ENCODE results near the gene SLC22A8. TPM values are rescaled to one million over a fixed set of nuclear protein-coding genes. Genes with fewer than 3 reads are reported as not detected.

The SLC22A8 gene
- total and polyA plus RNA-seq, 2 experiments from 2014 or later = not detected

DNA sequence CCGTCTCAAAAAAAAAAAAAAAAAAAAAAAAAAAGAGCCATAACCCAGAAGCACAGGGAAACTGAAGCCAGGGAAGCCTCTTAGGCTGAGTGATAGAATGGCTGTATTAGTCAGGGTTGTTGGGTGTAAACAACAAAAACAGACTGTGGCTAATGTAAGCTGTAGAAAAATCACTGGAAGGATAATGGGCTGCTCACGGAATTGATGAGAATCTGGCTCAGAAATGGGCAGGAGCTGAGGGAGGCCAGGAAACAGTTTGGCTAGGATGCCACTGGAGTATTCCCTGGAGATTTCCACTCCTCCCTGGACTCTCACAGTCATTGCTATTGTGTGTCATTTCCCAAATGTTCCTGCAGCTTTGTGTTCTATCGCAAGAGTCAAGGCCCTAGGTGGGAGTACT, 53.2 kb downstream of the SLC22A8 start:
- in situ Hi-C loops (cut with MboI) = no loop called here
- Histone ChIP-seq H3K27me3 (replicated peaks; ENCODE audit: insufficient read depth) (no peaks in the 10 kb centered on the region), H4K20me1 (ENCODE audit: insufficient read depth) (no peaks in the 10 kb centered on the region), H3K9ac (no peak overlapping the region), H3K9me3 (ENCODE audit: low read depth) (no peaks in the 10 kb centered on the region), H3K4me1 (ENCODE audit: insufficient read depth) (no peaks in the 10 kb centered on the region), H3K36me3 (ENCODE audit: low read depth) (no peaks in the 10 kb centered on the region), H3K79me2 (ENCODE audit: insufficient read depth) (no peaks in the 10 kb centered on the region), H3K4me2 (ENCODE audit: unreplicated experiment) (no peak overlapping the region), H2AFZ (no peak overlapping the region), H3F3A (ENCODE audit: insufficient read depth) (no peaks in the 10 kb centered on the region), H3K27ac (no peak overlapping the region), H3K9me2 (ENCODE audit: insufficient read depth) (no peaks in the 10 kb centered on the region), H3K4me3 (no peak overlapping the region)
- WGBS, 2 experiments (ENCODE audit: low coverage in 1 of 2, low lambda C conversion rate in 2 of 2, missing lambda C conversion rate in 2 of 2) = 18 to 27% methylated on average over 3 of the region's 3 CpGs
- DNase-seq = peak; percentile 5
- TF ChIP-seq EZH2 (IDR thresholded peaks at IDR 0.05; ENCODE audit: insufficient read depth, poor library complexity, severe bottlenecking) (no peak), EZH2phosphoT487 (IDR thresholded peaks at IDR 0.05; ENCODE audit: insufficient read depth, low read depth) (no peak)

DNA sequence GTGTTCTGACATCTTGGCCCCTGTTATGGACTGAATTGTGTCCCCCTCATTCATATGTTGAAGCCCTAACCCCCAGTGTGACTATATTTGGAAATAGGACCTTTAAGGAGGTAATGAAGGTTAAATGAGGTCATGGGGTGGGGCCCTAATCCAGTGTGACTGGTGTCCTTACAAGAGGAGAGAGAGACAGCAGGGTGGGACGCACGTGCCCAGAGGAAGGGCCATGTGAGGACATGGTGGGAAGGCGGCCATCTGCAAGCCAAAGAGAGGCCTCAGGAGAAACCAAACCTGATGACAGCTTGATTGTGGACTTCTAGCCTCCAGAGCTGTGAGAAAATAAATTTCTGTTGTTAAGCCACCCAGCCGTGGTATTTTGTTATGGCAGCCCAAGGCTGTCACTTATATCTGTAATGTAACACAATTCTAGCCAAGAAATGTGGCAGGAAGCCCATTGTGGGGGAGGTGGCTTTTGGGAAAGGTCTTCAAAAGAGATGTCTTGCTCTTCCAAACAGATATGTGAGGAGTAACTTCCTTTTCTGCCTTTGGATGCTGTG, 54.5 kb downstream of the SLC22A8 start:
- TF ChIP-seq EZH2phosphoT487 (IDR thresholded peaks at IDR 0.05; ENCODE audit: insufficient read depth, low read depth) = no peak
- TF ChIP-seq EZH2 (IDR thresholded peaks at IDR 0.05; ENCODE audit: insufficient read depth, poor library complexity, severe bottlenecking) = no peak
- no peaks in the 10 kb centered on the region for H4K20me1 ChIP-seq (ENCODE audit: insufficient read depth)
- no peak overlapping the region for H2AFZ ChIP-seq
- in situ Hi-C loops (cut with MboI) = no loop called here
- H3K36me3 ChIP-seq (ENCODE audit: low read depth) = no peaks in the 10 kb centered on the region
- H3F3A ChIP-seq (ENCODE audit: insufficient read depth) = no peaks in the 10 kb centered on the region
- no peaks in the 10 kb centered on the region for H3K27me3 ChIP-seq (replicated peaks; ENCODE audit: insufficient read depth)
- no peak overlapping the region for H3K4me3 ChIP-seq
- WGBS, 2 experiments (ENCODE audit: low coverage in 1 of 2, low lambda C conversion rate in 2 of 2, missing lambda C conversion rate in 2 of 2) = 27 to 28% methylated on average over 4 of the region's 4 CpGs
- H3K4me1 ChIP-seq (ENCODE audit: insufficient read depth) = no peaks in the 10 kb centered on the region
- no peaks in the 10 kb centered on the region for H3K9me3 ChIP-seq (ENCODE audit: low read depth)
- no peaks in the 10 kb centered on the region for H3K9me2 ChIP-seq (ENCODE audit: insufficient read depth)
- no peak overlapping the region for H3K27ac ChIP-seq
- H3K9ac ChIP-seq = no peak overlapping the region
- H3K79me2 ChIP-seq (ENCODE audit: insufficient read depth) = no peaks in the 10 kb centered on the region
- H3K4me2 ChIP-seq (ENCODE audit: unreplicated experiment) = no peak overlapping the region
- DNase-seq = no peak

DNA sequence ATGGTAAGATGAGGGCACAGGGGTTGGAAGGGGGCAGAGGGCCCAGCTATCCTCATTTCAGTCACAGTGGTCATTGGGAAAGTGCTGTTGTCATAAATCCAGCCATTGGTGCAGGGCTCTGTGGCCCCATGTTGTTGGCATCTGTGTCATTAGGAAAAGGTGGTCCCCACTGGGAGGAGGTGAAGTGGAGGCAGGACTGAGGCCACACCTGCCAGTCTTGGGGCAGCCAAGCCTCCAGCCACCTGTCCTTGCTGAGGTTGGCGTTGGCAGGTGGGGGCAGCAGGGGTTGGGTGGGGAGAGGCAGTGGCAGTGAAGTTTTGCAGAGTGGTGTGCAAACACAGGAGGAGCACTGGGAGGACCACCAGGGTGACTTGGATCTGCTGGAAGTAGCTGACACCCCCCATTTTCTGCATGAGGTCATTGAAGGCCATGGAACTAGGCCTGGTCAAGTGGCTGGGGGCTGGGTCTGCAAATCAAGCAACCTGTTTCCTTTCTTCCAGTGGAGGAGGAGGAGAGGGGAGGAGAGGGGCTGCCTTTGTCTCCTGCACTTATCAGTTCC, 56.1 kb downstream of the SLC22A8 start:
- Histone ChIP-seq H3K27me3 (replicated peaks; ENCODE audit: insufficient read depth) (no peaks in the 10 kb centered on the region), H4K20me1 (ENCODE audit: insufficient read depth) (no peaks in the 10 kb centered on the region), H3K4me3 (no peak overlapping the region), H3K79me2 (ENCODE audit: insufficient read depth) (no peaks in the 10 kb centered on the region), H3K4me1 (ENCODE audit: insufficient read depth) (no peaks in the 10 kb centered on the region), H3K4me2 (ENCODE audit: unreplicated experiment) (no peak overlapping the region), H3K9me2 (ENCODE audit: insufficient read depth) (no peaks in the 10 kb centered on the region), H3K27ac (no peak overlapping the region), H3F3A (ENCODE audit: insufficient read depth) (no peaks in the 10 kb centered on the region), H3K36me3 (ENCODE audit: low read depth) (no peaks in the 10 kb centered on the region), H3K9me3 (ENCODE audit: low read depth) (no peaks in the 10 kb centered on the region), H3K9ac (no peak overlapping the region), H2AFZ (no peak overlapping the region)
- 43 to 62% methylated on average over 1 of the region's 1 CpG for WGBS, 2 experiments (ENCODE audit: low coverage in 1 of 2, low lambda C conversion rate in 2 of 2, missing lambda C conversion rate in 2 of 2)
- DNase-seq = no peak
- TF ChIP-seq EZH2phosphoT487 (IDR thresholded peaks at IDR 0.05; ENCODE audit: insufficient read depth, low read depth) = no peak
- no peak for TF ChIP-seq EZH2 (IDR thresholded peaks at IDR 0.05; ENCODE audit: insufficient read depth, poor library complexity, severe bottlenecking)
- in situ Hi-C loops (cut with MboI) = no loop called here

- Histone ChIP-seq H3K4me3 (no peak overlapping the region), H3K9me2 (ENCODE audit: insufficient read depth) (no peaks in the 10 kb centered on the region), H3F3A (ENCODE audit: insufficient read depth) (no peaks in the 10 kb centered on the region), H3K27ac (no peak overlapping the region), H3K9ac (no peak overlapping the region), H4K20me1 (ENCODE audit: insufficient read depth) (no peaks in the 10 kb centered on the region), H3K79me2 (ENCODE audit: insufficient read depth) (no peaks in the 10 kb centered on the region), H3K27me3 (replicated peaks; ENCODE audit: insufficient read depth) (no peaks in the 10 kb centered on the region), H3K9me3 (ENCODE audit: low read depth) (no peaks in the 10 kb centered on the region), H3K36me3 (ENCODE audit: low read depth) (no peaks in the 10 kb centered on the region), H3K4me1 (ENCODE audit: insufficient read depth) (no peaks in the 10 kb centered on the region), H3K4me2 (ENCODE audit: unreplicated experiment) (no peak overlapping the region), H2AFZ (no peak overlapping the region)
- DNase-seq = peak; percentile 30
- 15 to 21% methylated on average over 11 of the region's 11 CpGs for WGBS, 2 experiments (ENCODE audit: low coverage in 1 of 2, low lambda C conversion rate in 2 of 2, missing lambda C conversion rate in 2 of 2)
- in situ Hi-C loops (cut with MboI) = no loop called here
- no peak for TF ChIP-seq EZH2 (IDR thresholded peaks at IDR 0.05; ENCODE audit: insufficient read depth, poor library complexity, severe bottlenecking)
- TF ChIP-seq EZH2phosphoT487 (IDR thresholded peaks at IDR 0.05; ENCODE audit: insufficient read depth, low read depth) = no peak
Measured at GRCh38 chr11:62958547-62959421, 56.9 kb downstream of the SLC22A8 start.

All from GM23248 (cell line).